GM21576 (cell line): ENCODE data around the gene PDZD2.
A peak's percentile ranks its signal among the peaks of the same experiment; 100 is the strongest.

Experiments used
- ATAC-seq: cut with Tn5 transposase; IDR thresholded peaks from one replicate; pipeline ENCODE4 v1.9.1; 2021; ENCODE audit warnings: mild to moderate bottlenecking, moderate library complexity; ENCODE audit not compliant: unreplicated experiment

The PDZD2 gene

GRCh38 chr5:31637851-31638250 lies 1.1 kb upstream of the PDZD2 start:
- ATAC-seq, result no peak

GRCh38 chr5:31638345-31638744 lies 586 bp upstream of the PDZD2 start:
- no peak for ATAC-seq

GRCh38 chr5:31639481-31640411 lies 815 bp downstream of the PDZD2 start:
- ATAC-seq, result no peak

- ATAC-seq, result no peak
Measured at GRCh38 chr5:31640573-31640972, 1.6 kb downstream of the PDZD2 start.

- ATAC-seq, result no peak
Measured at GRCh38 chr5:31641059-31641458, 2.1 kb downstream of the PDZD2 start.

GRCh38 chr5:31641575-31641974 lies 2.6 kb downstream of the PDZD2 start:
- no peak for ATAC-seq

GRCh38 chr5:31645420-31646081 lies 6.6 kb downstream of the PDZD2 start:
- ATAC-seq, result no peak

GRCh38 chr5:31648326-31648725 lies 9.4 kb downstream of the PDZD2 start:
- no peak for ATAC-seq

GRCh38 chr5:31651241-31651640 lies 12.3 kb downstream of the PDZD2 start:
- ATAC-seq, result no peak

GRCh38 chr5:31655491-31655890 lies 16.6 kb downstream of the PDZD2 start:
- ATAC-seq, result no peak

- no peak for ATAC-seq
Measured at GRCh38 chr5:31656806-31657205, 17.9 kb downstream of the PDZD2 start.

GRCh38 chr5:31657315-31657979 lies 18.5 kb downstream of the PDZD2 start:
- ATAC-seq, result no peak

GRCh38 chr5:31661257-31661656 lies 22.3 kb downstream of the PDZD2 start:
- no peak for ATAC-seq

- ATAC-seq, result no peak
Measured at GRCh38 chr5:31663519-31663918, 24.6 kb downstream of the PDZD2 start.

GRCh38 chr5:31664566-31664965 lies 25.6 kb downstream of the PDZD2 start:
- ATAC-seq, result peak; percentile 56

- ATAC-seq, result no peak
Measured at GRCh38 chr5:31671339-31671741, 32.4 kb downstream of the PDZD2 start.

- ATAC-seq, result no peak
Measured at GRCh38 chr5:31674371-31674951, 35.5 kb downstream of the PDZD2 start.

- ATAC-seq, result no peak
Measured at GRCh38 chr5:31675472-31675871, 36.5 kb downstream of the PDZD2 start.

GRCh38 chr5:31678180-31678579 lies 39.2 kb downstream of the PDZD2 start:
- no peak for ATAC-seq

GRCh38 chr5:31680528-31680927 lies 41.6 kb downstream of the PDZD2 start:
- ATAC-seq, result no peak

GRCh38 chr5:31682025-31682424 lies 43.1 kb downstream of the PDZD2 start:
- ATAC-seq, result no peak
